GM12801 (cell line): ENCODE data around the gene SIKE1.

Source experiments
- TF ChIP-seq, protein P1 (sequence below): IDR thresholded peaks from one replicate; pipeline ENCODE4 v1.5.1; 2011; ENCODE audit warnings: control low read depth; ENCODE audit not compliant: insufficient read length; ENCODE audit errors: extremely low read depth

SIKE1 gene

DNA sequence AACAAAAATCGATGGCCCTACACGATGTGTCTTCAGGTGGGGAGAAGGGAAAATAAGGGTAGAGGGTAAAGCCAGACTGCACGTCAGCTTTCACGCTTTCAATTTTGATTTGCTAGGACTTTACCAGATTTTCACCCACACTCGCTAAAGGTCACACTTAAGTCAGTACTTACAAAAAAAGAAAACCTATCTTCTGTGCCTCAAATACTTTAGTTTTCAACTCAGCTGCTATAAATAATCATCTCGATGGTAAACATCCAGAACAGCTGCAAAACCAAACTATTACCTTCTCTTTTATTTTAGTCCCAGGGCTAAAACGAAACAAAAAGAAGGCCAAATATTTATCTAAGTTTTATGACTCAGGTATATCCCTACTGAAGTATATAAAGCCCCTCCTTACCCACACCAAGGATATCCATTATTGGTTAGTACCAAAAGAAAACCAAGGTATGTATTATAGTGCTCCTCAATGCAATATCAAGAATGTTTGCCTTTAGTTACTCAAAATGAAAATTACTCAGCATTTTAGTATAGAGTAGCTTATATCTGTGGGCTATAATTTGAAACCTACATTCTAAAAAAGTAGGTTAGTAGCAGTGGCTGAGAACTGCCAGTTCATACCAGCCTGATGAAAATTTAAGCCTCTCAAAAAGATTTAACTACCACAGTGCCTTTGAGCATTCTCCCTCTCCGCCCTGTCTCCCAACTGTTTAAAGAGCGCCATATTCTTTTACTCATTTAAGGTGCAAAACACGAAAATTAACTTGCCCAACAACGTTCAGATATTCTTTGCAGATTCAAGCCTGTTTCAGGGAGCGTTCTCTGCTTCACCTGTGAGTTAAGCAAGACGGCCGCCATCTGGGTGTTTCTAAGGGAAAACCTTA is 24.2 kb downstream of the SIKE1 start:
- TF ChIP-seq, protein P1, sequence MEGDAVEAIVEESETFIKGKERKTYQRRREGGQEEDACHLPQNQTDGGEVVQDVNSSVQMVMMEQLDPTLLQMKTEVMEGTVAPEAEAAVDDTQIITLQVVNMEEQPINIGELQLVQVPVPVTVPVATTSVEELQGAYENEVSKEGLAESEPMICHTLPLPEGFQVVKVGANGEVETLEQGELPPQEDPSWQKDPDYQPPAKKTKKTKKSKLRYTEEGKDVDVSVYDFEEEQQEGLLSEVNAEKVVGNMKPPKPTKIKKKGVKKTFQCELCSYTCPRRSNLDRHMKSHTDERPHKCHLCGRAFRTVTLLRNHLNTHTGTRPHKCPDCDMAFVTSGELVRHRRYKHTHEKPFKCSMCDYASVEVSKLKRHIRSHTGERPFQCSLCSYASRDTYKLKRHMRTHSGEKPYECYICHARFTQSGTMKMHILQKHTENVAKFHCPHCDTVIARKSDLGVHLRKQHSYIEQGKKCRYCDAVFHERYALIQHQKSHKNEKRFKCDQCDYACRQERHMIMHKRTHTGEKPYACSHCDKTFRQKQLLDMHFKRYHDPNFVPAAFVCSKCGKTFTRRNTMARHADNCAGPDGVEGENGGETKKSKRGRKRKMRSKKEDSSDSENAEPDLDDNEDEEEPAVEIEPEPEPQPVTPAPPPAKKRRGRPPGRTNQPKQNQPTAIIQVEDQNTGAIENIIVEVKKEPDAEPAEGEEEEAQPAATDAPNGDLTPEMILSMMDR = no peak

DNA sequence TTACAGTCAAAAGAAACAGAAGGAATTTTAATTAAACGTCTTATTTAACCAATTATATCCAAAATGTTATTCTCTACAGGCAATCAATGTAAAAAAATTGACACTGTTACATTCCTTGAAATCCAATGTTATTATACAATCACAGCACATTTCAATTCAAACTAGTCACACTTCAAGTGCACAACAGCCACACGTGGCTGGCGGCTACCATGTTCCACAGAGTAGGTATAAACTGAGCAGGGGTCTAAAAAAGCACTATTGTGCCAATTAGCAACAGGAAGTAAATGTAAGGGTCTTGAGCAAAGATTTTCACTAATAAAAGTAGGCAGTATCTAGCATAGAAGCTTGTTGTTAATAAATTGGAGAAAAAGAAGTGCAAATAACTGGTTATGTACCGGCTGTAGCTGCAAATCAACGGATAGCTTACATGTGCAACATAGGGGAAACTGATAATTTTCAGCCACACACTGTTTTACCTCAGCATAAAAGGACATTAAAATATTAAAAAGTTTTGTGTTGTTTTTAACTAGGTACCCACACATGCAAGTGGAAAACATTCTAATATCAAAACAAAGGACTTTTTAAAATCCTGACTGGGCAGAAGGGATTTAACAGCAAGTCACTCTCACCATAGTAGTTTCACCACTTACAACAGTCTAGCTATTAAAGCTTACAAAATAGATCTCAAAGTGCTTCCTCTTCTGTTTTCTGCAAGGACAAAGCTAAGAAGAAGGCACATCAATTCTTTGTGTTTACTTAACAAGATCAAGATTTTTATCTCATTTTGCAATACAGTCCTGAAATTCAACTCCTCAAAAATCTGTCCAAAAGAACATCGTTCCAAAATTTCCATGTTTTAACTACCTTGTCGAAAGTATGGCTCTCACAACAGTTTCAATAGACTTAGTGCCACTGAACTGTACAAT is 25.2 kb downstream of the SIKE1 start:
- TF ChIP-seq, protein P1 = no peak

DNA sequence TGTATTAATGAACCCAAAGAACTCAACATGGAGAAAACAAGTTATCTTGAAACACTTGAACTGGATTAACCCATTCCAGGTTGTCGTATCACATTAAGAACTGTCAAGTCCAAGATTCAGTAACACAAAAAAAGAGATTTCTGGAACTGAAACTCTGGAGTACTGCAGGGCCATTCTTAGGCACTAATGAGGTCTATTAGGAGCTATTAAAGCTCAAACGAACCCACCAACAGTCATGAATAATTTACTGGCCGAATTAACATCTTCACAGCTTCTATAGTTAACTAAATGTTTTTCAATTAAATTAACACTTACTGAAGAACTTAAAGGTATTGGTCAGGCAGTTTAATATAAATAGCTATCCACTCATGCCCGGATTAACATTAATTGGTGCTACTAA is 27.3 kb downstream of the SIKE1 start:
- TF ChIP-seq, protein P1 = no peak

DNA sequence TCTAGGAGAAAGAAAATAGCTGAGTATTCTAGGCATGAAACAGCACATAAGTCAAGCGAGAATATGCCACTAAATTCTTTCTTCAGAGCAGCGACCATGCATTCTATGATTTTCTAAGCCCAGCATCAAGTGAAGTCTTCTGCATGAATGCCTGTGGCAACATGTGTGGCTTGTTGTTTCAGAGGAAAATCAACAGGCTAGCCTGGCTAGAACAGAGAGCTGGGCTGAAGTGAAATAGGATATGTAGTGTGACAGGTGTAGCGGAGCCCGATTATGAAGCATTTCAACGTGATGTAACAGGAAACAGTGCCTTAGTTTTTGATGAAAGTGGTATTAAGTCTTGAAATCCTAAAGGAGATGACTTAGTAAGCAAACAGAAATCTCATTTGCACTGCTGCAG is 29.7 kb downstream of the SIKE1 start:
- TF ChIP-seq, protein P1 = no peak

DNA sequence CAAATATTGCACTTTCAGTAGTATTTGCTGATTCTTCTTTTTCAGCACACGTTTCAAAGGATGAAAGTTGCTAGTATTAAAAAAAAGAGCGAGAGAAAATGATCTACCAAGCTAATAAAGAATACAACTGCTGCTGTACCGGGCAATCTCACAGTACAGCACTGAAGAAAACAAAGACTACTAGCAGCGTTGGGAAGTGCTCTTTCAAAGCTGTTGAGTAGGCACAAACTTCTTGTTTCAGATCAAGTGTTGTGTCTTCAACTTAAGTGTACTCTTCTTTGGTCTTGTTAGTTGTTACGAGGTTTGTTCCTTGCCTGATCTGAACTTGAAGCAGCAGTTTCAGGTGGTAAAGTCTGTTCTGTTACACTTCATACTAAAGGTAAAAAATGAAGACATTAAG is 30.6 kb downstream of the SIKE1 start:
- TF ChIP-seq, protein P1 = no peak

DNA sequence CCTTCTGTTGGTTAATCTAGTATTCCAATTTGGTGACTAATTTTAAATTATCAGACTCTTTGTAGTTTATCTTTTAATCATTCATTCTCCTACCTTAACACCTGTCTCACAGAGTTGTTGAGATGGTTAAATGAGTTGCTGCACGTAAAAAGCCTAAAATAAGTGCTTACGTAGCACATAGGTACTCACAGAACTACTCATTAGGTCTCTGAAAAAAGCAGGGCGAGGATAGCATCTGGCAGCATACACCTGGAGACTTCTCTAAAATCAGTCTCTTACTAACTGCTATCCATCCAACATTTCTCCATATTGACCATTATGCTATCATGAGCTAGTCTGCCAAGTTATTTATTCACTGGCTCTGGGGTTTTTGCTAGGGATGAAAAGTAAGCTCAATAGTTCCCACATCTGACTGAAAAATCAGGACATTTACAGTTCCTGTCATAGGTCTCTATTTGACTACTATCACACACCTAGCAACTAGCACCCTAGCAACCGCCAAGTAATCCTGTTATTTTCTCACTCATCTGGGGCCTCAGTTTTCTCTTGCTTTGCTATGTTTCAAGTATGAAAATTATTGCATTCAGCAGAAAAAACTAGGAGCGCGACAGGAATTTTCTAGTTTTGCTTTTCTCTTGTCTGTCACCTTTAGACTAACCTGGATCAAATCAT is 33.9 kb downstream of the SIKE1 start:
- TF ChIP-seq, protein P1 = no peak

DNA sequence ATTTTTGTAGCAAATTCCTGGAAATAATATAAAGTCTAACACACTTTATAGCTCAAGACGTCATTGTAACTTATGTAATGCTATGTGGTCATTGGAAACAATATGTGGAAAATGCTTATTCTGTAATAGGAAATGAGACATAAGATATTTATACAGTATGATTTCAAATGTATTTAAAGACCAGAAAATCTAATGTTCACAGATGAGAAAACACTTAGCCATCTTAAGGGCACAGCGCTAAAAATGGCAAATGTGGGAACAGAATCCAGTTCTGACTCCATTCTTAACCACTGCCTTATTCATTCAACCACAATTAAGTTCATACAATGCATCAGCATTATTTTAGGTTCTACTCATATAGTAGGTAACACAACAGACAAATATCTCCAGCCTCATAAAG is 35.2 kb downstream of the SIKE1 start:
- TF ChIP-seq, protein P1 = no peak
